Right cardiac atrium (tissue), 5 donors: ENCODE data around the gene PDE3A. TPM values are rescaled to one million over a fixed set of nuclear protein-coding genes. Genes with fewer than 3 reads are reported as not detected.

Source experiments
- ATAC-seq, 2 donors: fragments of 200-7000 bp; cut with Tn5 transposase; one replicate each; pipeline versions ENCODE4 v1.8.0 to v1.9.1; 2020; ENCODE audit warnings: moderate library complexity in 2 of 2, mild to moderate bottlenecking in 1 of 2
- DNase-seq, 3 donors: peaks; one replicate each; pipeline ENCODE4 v3.0.0-alpha.2; 2020
- H3K27ac ChIP-seq: one replicate; pipeline ENCODE4 v1.5.1; 2013; ENCODE audit warnings: mild to moderate bottlenecking, low read length, control low read depth, moderate library complexity
- H3K27me3 ChIP-seq: one replicate; pipeline ENCODE4 v1.6.1; 2013; ENCODE audit not compliant: control insufficient read depth, insufficient read depth
- H3K4me1 ChIP-seq: one replicate; pipeline ENCODE4 v1.6.1; 2013; ENCODE audit warnings: low read length; ENCODE audit not compliant: control insufficient read depth, insufficient read depth
- H3K4me3 ChIP-seq: one replicate; pipeline ENCODE4 v1.5.1; 2013; ENCODE audit warnings: low read length, control low read depth
- H3K9me3 ChIP-seq: one replicate; pipeline ENCODE4 v1.6.1; 2013; ENCODE audit warnings: low read length; ENCODE audit not compliant: control insufficient read depth
- WGBS: extraction: QIAGEN DNeasy Blood & Tissue Kit; methylation state at CpG from one replicate; pipeline ENCODE4 v1.1.7; 2013; 5-methylcytosine and 5-hydroxymethylcytosine counted together
- intact Hi-C, 4 donors: fragments of 100-400 bp; cut with DNase I; formaldehyde crosslinking; loops; one replicate each; pipeline versions ENCODE4 v1.11.0 to v1.14.0; 2022 to 2023
- polyA plus RNA-seq: library from polyadenylated mRNA; stranded (reverse); fragments of 200-250 nt; gene quantifications from one replicate; pipeline ENCODE4 v1.2.3, GENCODE V29; 2013
- total RNA-seq, 4 donors: library from RNA; stranded (reverse); fragmentation: NEBNext Ultra II Directional; extraction: Animal tissue kit (Norgen Biotek cat#: 25700); gene quantifications; one replicate each; pipeline ENCODE4 v1.2.1, GENCODE V29; 2021
- donor health status: healthy with polysubstance abuse.
- donor health status: DM: no; HTN: yes; CAD: no.
- donor health status: DM: no; HTN: no; CAD: no.
- donor health status: DM: no; HTN: yes; CAD: no; lungs with severe emphysema.
- donor health status: DM: yes; HTN: yes; CAD: no.

PDE3A gene
- total and polyA plus RNA-seq, 5 donors, result 29.9 to 156 (median 99.7) TPM

- DNase-seq (peak; percentile 60 to 70 (median 67)), ATAC-seq (peak; percentile 56 to 75)
- intact Hi-C loops, result no loop called here
- Histone ChIP-seq H3K27ac (no peak overlapping the region), H3K9me3 (no peaks in the 10 kb centered on the region), H3K4me3 (peak overlapping the region; percentile 10), H3K27me3 (no peaks in the 10 kb centered on the region), H3K4me1 (no peaks in the 10 kb centered on the region)
- 52% methylated on average over 7 of the region's 7 CpGs for WGBS
These were observed 328.0 kb downstream of the PDE3A start for GRCh38 chr12:20696181-20696905.

DNA sequence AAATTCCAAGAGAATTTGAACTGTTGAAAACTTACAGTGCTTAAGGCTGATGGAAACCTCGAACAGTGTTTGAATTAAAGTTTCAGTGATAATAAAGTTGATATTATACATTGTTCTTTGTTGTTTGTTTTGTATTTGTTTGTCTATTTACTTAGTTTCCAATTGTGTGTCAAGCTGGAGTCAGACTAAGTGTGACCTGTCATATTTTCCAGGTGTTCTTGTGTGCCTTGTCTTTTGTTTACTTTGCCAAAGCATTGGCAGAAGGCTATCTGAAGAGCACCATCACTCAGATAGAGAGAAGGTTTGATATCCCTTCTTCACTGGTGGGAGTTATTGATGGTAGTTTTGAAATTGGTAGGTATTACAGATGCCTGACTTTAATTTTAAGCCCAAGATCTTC lies 332.8 kb downstream of the PDE3A start:
- Histone ChIP-seq H3K27ac (no peak overlapping the region), H3K4me3 (no peak overlapping the region), H3K9me3 (no peaks in the 10 kb centered on the region), H3K4me1 (no peaks in the 10 kb centered on the region), H3K27me3 (no peaks in the 10 kb centered on the region)
- no peak for DNase-seq
- intact Hi-C loops, result no loop called here
- 86% methylated on average over 1 of the region's 1 CpG for WGBS
- no peak for ATAC-seq

GRCh38 chr12:20704860-20705259 lies 336.5 kb downstream of the PDE3A start:
- intact Hi-C loops, result no loop called here
- Histone ChIP-seq H3K4me3 (no peak overlapping the region), H3K27me3 (no peaks in the 10 kb centered on the region), H3K4me1 (no peaks in the 10 kb centered on the region), H3K27ac (no peak overlapping the region), H3K9me3 (no peaks in the 10 kb centered on the region)
- no peak for DNase-seq
- no peak for ATAC-seq
- WGBS, result 39% methylated on average over 6 of the region's 6 CpGs

DNA sequence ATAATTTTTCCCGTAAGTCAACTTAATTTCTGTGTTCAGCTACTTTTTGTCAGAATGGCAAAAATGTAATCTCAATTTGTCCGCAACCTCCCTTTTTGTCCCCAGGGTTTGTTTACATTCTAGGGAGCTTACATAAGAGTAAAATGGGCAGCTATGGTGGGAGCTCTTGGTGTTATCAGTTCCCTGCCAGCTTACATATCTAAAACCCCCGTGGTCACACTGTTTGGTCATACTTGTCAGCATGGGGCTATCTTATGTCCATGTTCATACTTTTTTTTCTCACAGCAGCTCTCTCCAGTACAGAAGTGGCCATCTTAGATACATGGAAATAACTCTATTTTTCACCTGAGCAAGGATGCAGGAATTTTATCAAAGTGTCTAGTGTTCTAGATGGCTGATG lies 343.5 kb downstream of the PDE3A start:
- Histone ChIP-seq H3K4me1 (no peaks in the 10 kb centered on the region), H3K4me3 (no peak overlapping the region), H3K9me3 (no peaks in the 10 kb centered on the region), H3K27ac (no peak overlapping the region), H3K27me3 (no peaks in the 10 kb centered on the region)
- no peak for DNase-seq
- ATAC-seq, result no peak
- 57% methylated on average over 3 of the region's 3 CpGs for WGBS
- intact Hi-C loops, result no loop called here

DNA sequence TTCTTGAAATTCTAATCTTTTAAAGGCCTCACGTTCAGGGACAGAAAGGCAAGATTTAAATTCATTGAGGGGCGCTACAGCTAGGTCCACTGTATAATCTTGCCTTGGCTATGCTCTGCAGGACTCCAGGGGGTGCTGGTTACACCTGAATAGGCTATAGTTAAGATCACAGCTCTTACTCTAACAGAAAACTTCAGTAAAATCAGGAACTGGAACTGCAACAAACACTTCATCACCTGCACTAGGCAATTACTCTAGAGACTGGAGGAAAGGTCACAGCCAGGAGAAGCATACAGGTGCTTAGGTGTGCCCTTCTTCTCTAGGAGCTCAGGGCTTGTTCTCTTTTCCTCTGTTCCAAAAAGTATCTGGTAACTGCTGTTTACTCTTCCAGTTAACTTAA lies 347.7 kb downstream of the PDE3A start:
- ATAC-seq (no peak), DNase-seq (no peak)
- H3K4me1 ChIP-seq, result no peaks in the 10 kb centered on the region
- no peak overlapping the region for H3K27ac ChIP-seq
- H3K9me3 ChIP-seq, result no peaks in the 10 kb centered on the region
- 62% methylated on average over 2 of the region's 2 CpGs for WGBS
- intact Hi-C loops, result no loop called here
- H3K4me3 ChIP-seq, result no peak overlapping the region
- H3K27me3 ChIP-seq, result no peaks in the 10 kb centered on the region

DNA sequence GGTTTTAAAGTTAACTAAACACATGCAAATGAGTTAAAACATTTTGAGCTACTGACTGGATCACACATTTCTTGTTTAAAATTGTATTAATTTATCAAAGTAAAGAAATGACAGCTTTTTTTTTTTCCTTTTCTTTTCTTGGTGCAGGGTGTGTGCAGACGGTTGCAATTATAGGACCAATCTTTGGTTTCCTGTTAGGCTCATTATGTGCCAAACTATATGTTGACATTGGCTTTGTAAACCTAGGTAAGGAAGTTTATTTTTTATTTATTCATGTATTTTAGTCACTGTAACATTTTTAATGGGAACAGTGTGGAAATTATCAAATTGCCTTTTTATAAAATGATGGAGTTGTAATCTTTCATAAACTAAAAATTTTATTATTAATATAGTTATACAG lies 348.6 kb downstream of the PDE3A start:
- whole genome bisulfite sequencing, result 58% methylated on average over 1 of the region's 1 CpG
- DNase-seq, result no peak
- Histone ChIP-seq H3K4me3 (no peak overlapping the region), H3K27me3 (no peaks in the 10 kb centered on the region), H3K9me3 (no peaks in the 10 kb centered on the region), H3K4me1 (no peaks in the 10 kb centered on the region), H3K27ac (no peak overlapping the region)
- intact Hi-C loops, result no loop called here
- ATAC-seq, result no peak

DNA sequence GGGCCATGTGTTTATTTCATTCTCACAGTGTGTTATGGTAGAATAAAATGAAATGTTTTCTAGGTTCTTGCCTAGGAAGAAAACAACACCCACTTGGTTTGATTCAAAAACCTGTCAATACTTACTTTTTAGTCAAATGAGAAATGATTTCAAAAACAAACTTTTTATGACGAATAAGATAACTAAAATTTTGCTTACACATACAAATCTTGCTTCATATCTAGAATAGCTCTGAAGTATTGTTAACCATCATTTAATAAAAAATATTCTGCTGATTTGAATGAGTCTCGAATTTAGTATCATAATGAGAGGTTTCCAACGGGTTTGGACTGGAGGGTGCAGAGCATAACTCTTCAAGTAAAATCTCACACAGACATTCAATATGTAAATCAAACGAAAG lies 350.0 kb downstream of the PDE3A start:
- H3K4me1 ChIP-seq, result no peaks in the 10 kb centered on the region
- H3K27ac ChIP-seq, result no peak overlapping the region
- 86% methylated on average over 4 of the region's 4 CpGs for WGBS
- intact Hi-C loops, result no loop called here
- H3K9me3 ChIP-seq, result no peaks in the 10 kb centered on the region
- no peak overlapping the region for H3K4me3 ChIP-seq
- ATAC-seq (no peak), DNase-seq (no peak)
- no peaks in the 10 kb centered on the region for H3K27me3 ChIP-seq

GRCh38 chr12:20722142-20722541 lies 353.8 kb downstream of the PDE3A start:
- no peak overlapping the region for H3K4me3 ChIP-seq
- no peak for ATAC-seq
- no peaks in the 10 kb centered on the region for H3K4me1 ChIP-seq
- H3K9me3 ChIP-seq, result no peaks in the 10 kb centered on the region
- DNase-seq, result no peak
- WGBS, result 58% methylated on average over 1 of the region's 1 CpG
- H3K27me3 ChIP-seq, result no peaks in the 10 kb centered on the region
- intact Hi-C loops, result no loop called here
- no peak overlapping the region for H3K27ac ChIP-seq

- no peak for ATAC-seq
- WGBS, result 55% methylated on average over 1 of the region's 1 CpG
- intact Hi-C loops, result no loop called here
These were observed 362.9 kb downstream of the PDE3A start for GRCh38 chr12:20731274-20731673.

More at GRCh38 chr12:20731274-20731673, 362.9 kb downstream of the PDE3A start:
- Histone ChIP-seq H3K9me3 (no peaks in the 10 kb centered on the region), H3K4me3 (no peak overlapping the region), H3K27me3 (no peaks in the 10 kb centered on the region), H3K27ac (no peak overlapping the region), H3K4me1 (no peaks in the 10 kb centered on the region)
- no peak for DNase-seq
